ENCODE data around the gene CD164L2. TPM values are rescaled to one million over a fixed set of nuclear protein-coding genes. Genes with fewer than 3 reads are reported as not detected.
A peak's percentile ranks its signal among the peaks of the same experiment; 100 is the strongest.

CD164L2 gene
- total and polyA plus RNA-seq, 2 donors (not counting 1 experiment from before 2014, with no cell fraction given), result not detected

DNA sequence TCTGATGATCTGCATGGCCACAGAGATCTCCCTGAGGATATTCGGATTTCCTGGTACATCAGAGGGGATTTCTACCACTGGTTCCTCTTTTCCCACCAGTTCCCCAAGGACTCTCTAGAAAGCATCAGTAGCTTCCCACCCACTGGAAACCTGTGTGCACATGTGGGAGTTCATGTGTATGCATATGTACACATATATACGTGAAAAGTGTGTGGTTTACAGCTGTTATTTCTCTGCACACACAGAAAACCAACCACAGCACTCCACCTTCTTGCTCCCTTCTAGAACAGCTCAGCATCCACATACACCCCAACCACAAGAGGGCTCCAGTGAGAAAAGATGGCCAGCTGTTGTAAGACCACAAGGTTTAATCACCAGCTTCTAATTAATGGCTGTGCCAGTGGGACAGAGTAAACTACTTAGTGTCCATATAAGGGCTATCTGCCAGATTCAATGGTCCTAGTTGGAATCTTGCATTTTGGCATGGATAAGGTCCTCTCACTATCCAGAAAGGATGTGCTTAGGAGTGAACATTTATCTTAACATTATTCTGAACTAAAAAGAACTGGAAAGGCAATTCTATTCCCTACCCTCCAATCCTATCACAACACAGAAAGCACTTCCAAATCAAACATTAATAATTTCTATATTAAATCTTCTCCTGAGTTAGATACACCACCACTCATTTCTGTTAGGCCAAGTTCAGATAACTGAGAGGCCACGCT is 33.4 kb upstream of the CD164L2 start:
- ATAC-seq (ENCODE audit: low read depth) (peak; percentile 66), DNase-seq (peak; percentile 79)
- H3K27ac Mint-ChIP-seq, result peak overlapping the region; percentile 69
- Histone ChIP-seq H3K9me3 (ENCODE audit: control extremely low read depth in 1 of 3, control insufficient read depth in 2 of 3, insufficient read depth in 1 of 3, low read length in 2 of 3) (no peaks in the 10 kb centered on the region), H3K27ac (ENCODE audit: low read length in 2 of 2) (peak overlapping the region; percentile 37 to 69), H3K36me3 (replicated peaks in 1 of 2; ENCODE audit: control extremely low read depth in 1 of 2, control insufficient read depth in 1 of 2, extremely low read depth in 1 of 2, insufficient read depth in 2 of 2, low read length in 1 of 2) (peaks cover 4 to 80% of the 10 kb centered on the region in 2 experiments), H3K27me3 (replicated peaks in 1 of 4; ENCODE audit: control extremely low read depth in 1 of 4, control insufficient read depth in 3 of 4, insufficient read depth in 4 of 4, low read length in 3 of 4) (no peaks in the 10 kb centered on the region), H3K4me2 (replicated peaks; ENCODE audit: low read depth, low read length, poor library complexity, severe bottlenecking) (peak overlapping the region; percentile 11), H2AFZ (ENCODE audit: insufficient read depth, low read depth, low read length, poor library complexity, severe bottlenecking) (no peak overlapping the region), H3K9ac (ENCODE audit: low read length) (no peak overlapping the region), H4K20me1 (ENCODE audit: control insufficient read depth, insufficient read depth, low read length, poor library complexity, severe bottlenecking) (peaks cover 44% of the 10 kb centered on the region), H3K4me1 (ENCODE audit: control insufficient read depth in 2 of 2, insufficient read depth in 2 of 2, low read length in 2 of 2) (peaks cover 38 to 39% of the 10 kb centered on the region in 2 donors), H3K79me2 (ENCODE audit: control insufficient read depth, insufficient read depth, low read length) (peaks cover 55% of the 10 kb centered on the region), H3K4me3 (ENCODE audit: control extremely low read depth in 1 of 5, extremely low read depth in 1 of 5, insufficient read depth in 1 of 5, low read depth in 2 of 5, low read length in 4 of 5) (no peak overlapping the region)
- intact Hi-C loops (cut with micrococcal nuclease), result loop anchor here (1.0 to 5.0 kb wide), 3 partner anchors 20 to 246 kb away; partner anchors contain the start of gene AHDC1
- no peak overlapping the region for H3K4me3 Mint-ChIP-seq
- no peaks in the 10 kb centered on the region for H3K9me3 Mint-ChIP-seq (ENCODE audit: insufficient read depth)
- TF ChIP-seq EZH2 (IDR thresholded peaks at IDR 0.05; ENCODE audit: borderline replicate concordance, insufficient read depth, low read depth, low read length, poor library complexity, severe bottlenecking), result no peak
- TF ChIP-seq, protein P1, sequence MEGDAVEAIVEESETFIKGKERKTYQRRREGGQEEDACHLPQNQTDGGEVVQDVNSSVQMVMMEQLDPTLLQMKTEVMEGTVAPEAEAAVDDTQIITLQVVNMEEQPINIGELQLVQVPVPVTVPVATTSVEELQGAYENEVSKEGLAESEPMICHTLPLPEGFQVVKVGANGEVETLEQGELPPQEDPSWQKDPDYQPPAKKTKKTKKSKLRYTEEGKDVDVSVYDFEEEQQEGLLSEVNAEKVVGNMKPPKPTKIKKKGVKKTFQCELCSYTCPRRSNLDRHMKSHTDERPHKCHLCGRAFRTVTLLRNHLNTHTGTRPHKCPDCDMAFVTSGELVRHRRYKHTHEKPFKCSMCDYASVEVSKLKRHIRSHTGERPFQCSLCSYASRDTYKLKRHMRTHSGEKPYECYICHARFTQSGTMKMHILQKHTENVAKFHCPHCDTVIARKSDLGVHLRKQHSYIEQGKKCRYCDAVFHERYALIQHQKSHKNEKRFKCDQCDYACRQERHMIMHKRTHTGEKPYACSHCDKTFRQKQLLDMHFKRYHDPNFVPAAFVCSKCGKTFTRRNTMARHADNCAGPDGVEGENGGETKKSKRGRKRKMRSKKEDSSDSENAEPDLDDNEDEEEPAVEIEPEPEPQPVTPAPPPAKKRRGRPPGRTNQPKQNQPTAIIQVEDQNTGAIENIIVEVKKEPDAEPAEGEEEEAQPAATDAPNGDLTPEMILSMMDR (IDR thresholded peaks at IDR 0.05), result peak; percentile 78
- POLR2A ChIA-PET, result interaction anchor here (0.6 to 1.4 kb wide), 4 partner anchors 14 to 223 kb away, joined by 3 to 5 read pairs (median 4); no protein-coding TSS in a partner anchor
- 100% methylated on average over 1 of the region's 3 CpGs for WGBS (ENCODE audit: insufficient coverage)
- H3K27me3 Mint-ChIP-seq, result no peaks in the 10 kb centered on the region
- CTCF ChIA-PET, result interaction anchor here (0.6 to 9.5 kb wide), 36 partner anchors 9 to 371 kb away, joined by 3 to 95 read pairs (median 4); partner anchors contain the start of genes AHDC1 and WASF2
- H3K4me1 Mint-ChIP-seq, result peaks cover 41% of the 10 kb centered on the region

DNA sequence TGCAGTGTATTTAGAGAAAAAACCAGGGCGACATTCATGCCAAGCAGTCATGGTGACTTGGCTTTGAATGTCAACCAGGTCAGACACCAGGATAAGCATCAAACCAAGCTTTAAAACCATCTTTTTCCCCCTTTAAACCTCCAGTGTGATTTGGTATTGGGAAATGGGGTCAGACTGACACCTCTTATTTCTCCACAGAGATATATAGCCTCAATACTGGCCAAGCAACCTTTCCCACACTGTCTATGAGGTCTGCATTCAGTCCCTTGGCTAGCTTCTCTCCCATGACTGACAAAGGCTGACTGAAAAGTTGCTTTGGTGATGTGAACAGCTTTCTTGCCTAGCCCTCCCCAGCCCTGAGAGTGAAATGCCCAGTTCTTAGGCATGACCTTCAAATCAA is 31.0 kb upstream of the CD164L2 start:
- H3K27me3 ChIP-seq (replicated peaks in 1 of 4; ENCODE audit: control extremely low read depth in 1 of 4, control insufficient read depth in 3 of 4, insufficient read depth in 4 of 4, low read length in 3 of 4), result no peaks in the 10 kb centered on the region
- DNase-seq, result no peak
- H3K9me3 ChIP-seq (ENCODE audit: control extremely low read depth in 1 of 3, control insufficient read depth in 2 of 3, insufficient read depth in 1 of 3, low read length in 2 of 3), result no peaks in the 10 kb centered on the region
- Mint-ChIP-seq H3K27ac (no peak overlapping the region), H3K9me3 (ENCODE audit: insufficient read depth) (no peaks in the 10 kb centered on the region), H3K27me3 (no peaks in the 10 kb centered on the region), H3K4me3 (no peak overlapping the region), H3K4me1 (peaks cover 34% of the 10 kb centered on the region)
- no peak overlapping the region for H3K9ac ChIP-seq (ENCODE audit: low read length)
- ATAC-seq (ENCODE audit: low read depth), result no peak
- no peak for TF ChIP-seq EZH2 (IDR thresholded peaks at IDR 0.05; ENCODE audit: borderline replicate concordance, insufficient read depth, low read depth, low read length, poor library complexity, severe bottlenecking)
- peaks cover 32% of the 10 kb centered on the region for H4K20me1 ChIP-seq (ENCODE audit: control insufficient read depth, insufficient read depth, low read length, poor library complexity, severe bottlenecking)
- peaks cover 30 to 33% of the 10 kb centered on the region in 2 donors for H3K4me1 ChIP-seq (ENCODE audit: control insufficient read depth in 2 of 2, insufficient read depth in 2 of 2, low read length in 2 of 2)
- H3K27ac ChIP-seq (ENCODE audit: low read length in 2 of 2), result peak overlapping the region in 1 of 2 donors; percentile 12
- ChIA-PET POLR2A (no interaction called here), CTCF (interaction anchor here (1.0 to 9.5 kb wide), 8 partner anchors 10 to 248 kb away, joined by 3 to 95 read pairs (median 16); partner anchors contain the start of gene AHDC1)
- no peak overlapping the region for H3K4me3 ChIP-seq (ENCODE audit: control extremely low read depth in 1 of 5, extremely low read depth in 1 of 5, insufficient read depth in 1 of 5, low read depth in 2 of 5, low read length in 4 of 5)
- no peak overlapping the region for H2AFZ ChIP-seq (ENCODE audit: insufficient read depth, low read depth, low read length, poor library complexity, severe bottlenecking)
- peaks cover 6 to 96% of the 10 kb centered on the region in 2 experiments for H3K36me3 ChIP-seq (replicated peaks in 1 of 2; ENCODE audit: control extremely low read depth in 1 of 2, control insufficient read depth in 1 of 2, extremely low read depth in 1 of 2, insufficient read depth in 2 of 2, low read length in 1 of 2)
- H3K4me2 ChIP-seq (replicated peaks; ENCODE audit: low read depth, low read length, poor library complexity, severe bottlenecking), result no peak overlapping the region
- H3K79me2 ChIP-seq (ENCODE audit: control insufficient read depth, insufficient read depth, low read length), result peaks cover 34% of the 10 kb centered on the region
- WGBS (ENCODE audit: insufficient coverage), result 83% methylated on average over 1 of the region's 1 CpG
- intact Hi-C loops (cut with micrococcal nuclease), result no loop called here
